ENCODE results near the gene AURKAIP1.

The AURKAIP1 gene

GRCh38 chr1:1356166-1356795 lies 18.7 kb downstream of the AURKAIP1 start:
- DNase-seq (ENCODE audit: insufficient read length, low spot score) (no peak), FAIRE-seq (no peak)
- TF ChIP-seq TAF1 (IDR thresholded peaks at IDR 0.05; ENCODE audit: low read depth, low read length) = no peak
- no peak for TF ChIP-seq POU2F2 (IDR thresholded peaks at IDR 0.05; ENCODE audit: low read depth, low read length)
- TF ChIP-seq POLR2A (IDR thresholded peaks at IDR 0.05; ENCODE audit: low read depth, low read length) = no peak
- TF ChIP-seq PAX5 (IDR thresholded peaks at IDR 0.05; ENCODE audit: insufficient read depth, low read length, severe bottlenecking) = no peak
- TF ChIP-seq POLR2AphosphoS5 (IDR thresholded peaks at IDR 0.05; ENCODE audit: low read depth, low read length) = no peak
- no peak for TF ChIP-seq SPI1 (IDR thresholded peaks at IDR 0.05; ENCODE audit: low read depth, low read length)

GRCh38 chr1:1355416-1355815 lies 19.6 kb downstream of the AURKAIP1 start:
- FAIRE-seq (no peak), DNase-seq (ENCODE audit: insufficient read length, low spot score) (no peak)

GRCh38 chr1:1354271-1355247 lies 20.4 kb downstream of the AURKAIP1 start:
- TF ChIP-seq POLR2A (IDR thresholded peaks at IDR 0.05; ENCODE audit: low read depth, low read length) = no peak
- no peak for TF ChIP-seq TAF1 (IDR thresholded peaks at IDR 0.05; ENCODE audit: low read depth, low read length)
- no peak for TF ChIP-seq POLR2AphosphoS5 (IDR thresholded peaks at IDR 0.05; ENCODE audit: low read depth, low read length)
- TF ChIP-seq POU2F2 (IDR thresholded peaks at IDR 0.05; ENCODE audit: low read depth, low read length) = no peak
- TF ChIP-seq PAX5 (IDR thresholded peaks at IDR 0.05; ENCODE audit: insufficient read depth, low read length, severe bottlenecking) = no peak
- TF ChIP-seq SPI1 (IDR thresholded peaks at IDR 0.05; ENCODE audit: low read depth, low read length) = no peak
- no peak for FAIRE-seq

More at GRCh38 chr1:1355416-1355815, 19.6 kb downstream of the AURKAIP1 start:
- TF ChIP-seq POLR2A (IDR thresholded peaks at IDR 0.05; ENCODE audit: low read depth, low read length) (no peak), SPI1 (IDR thresholded peaks at IDR 0.05; ENCODE audit: low read depth, low read length) (no peak), PAX5 (IDR thresholded peaks at IDR 0.05; ENCODE audit: insufficient read depth, low read length, severe bottlenecking) (no peak), TAF1 (IDR thresholded peaks at IDR 0.05; ENCODE audit: low read depth, low read length) (no peak), POLR2AphosphoS5 (IDR thresholded peaks at IDR 0.05; ENCODE audit: low read depth, low read length) (no peak), POU2F2 (IDR thresholded peaks at IDR 0.05; ENCODE audit: low read depth, low read length) (no peak)

GRCh38 chr1:1353389-1354151 lies 21.4 kb downstream of the AURKAIP1 start:
- no peak for FAIRE-seq
- no peak for TF ChIP-seq POU2F2 (IDR thresholded peaks at IDR 0.05; ENCODE audit: low read depth, low read length)
- no peak for TF ChIP-seq SPI1 (IDR thresholded peaks at IDR 0.05; ENCODE audit: low read depth, low read length)
- no peak for TF ChIP-seq POLR2A (IDR thresholded peaks at IDR 0.05; ENCODE audit: low read depth, low read length)
- no peak for TF ChIP-seq TAF1 (IDR thresholded peaks at IDR 0.05; ENCODE audit: low read depth, low read length)
- no peak for TF ChIP-seq PAX5 (IDR thresholded peaks at IDR 0.05; ENCODE audit: insufficient read depth, low read length, severe bottlenecking)
- TF ChIP-seq POLR2AphosphoS5 (IDR thresholded peaks at IDR 0.05; ENCODE audit: low read depth, low read length) = no peak
- DNase-seq (ENCODE audit: insufficient read length, low spot score) = no peak

More at GRCh38 chr1:1354271-1355247, 20.4 kb downstream of the AURKAIP1 start:
- DNase-seq (ENCODE audit: insufficient read length, low spot score) = no peak

- no peak for TF ChIP-seq TAF1 (IDR thresholded peaks at IDR 0.05; ENCODE audit: low read depth, low read length)
- FAIRE-seq (no peak), DNase-seq (ENCODE audit: insufficient read length, low spot score) (no peak)
These were observed 22.1 kb downstream of the AURKAIP1 start for GRCh38 chr1:1352786-1353388.

- DNase-seq (ENCODE audit: insufficient read length, low spot score) (no peak), FAIRE-seq (no peak)
- TF ChIP-seq POLR2A (IDR thresholded peaks at IDR 0.05; ENCODE audit: low read depth, low read length) (no peak), POU2F2 (IDR thresholded peaks at IDR 0.05; ENCODE audit: low read depth, low read length) (no peak), SPI1 (IDR thresholded peaks at IDR 0.05; ENCODE audit: low read depth, low read length) (no peak), PAX5 (IDR thresholded peaks at IDR 0.05; ENCODE audit: insufficient read depth, low read length, severe bottlenecking) (no peak), POLR2AphosphoS5 (IDR thresholded peaks at IDR 0.05; ENCODE audit: low read depth, low read length) (no peak), TAF1 (IDR thresholded peaks at IDR 0.05; ENCODE audit: low read depth, low read length) (no peak)
These were observed 23.2 kb downstream of the AURKAIP1 start for GRCh38 chr1:1351511-1352427.

- DNase-seq (ENCODE audit: insufficient read length, low spot score) (peak; percentile 97), FAIRE-seq (peak; percentile 82)
- TF ChIP-seq SPI1 (IDR thresholded peaks at IDR 0.05; ENCODE audit: low read depth, low read length) = no peak
- TF ChIP-seq POLR2AphosphoS5 (IDR thresholded peaks at IDR 0.05; ENCODE audit: low read depth, low read length) = peak; percentile 33; the same call in 1 of the 2 replicates
These were observed 25.6 kb downstream of the AURKAIP1 start, which contains the start of gene DVL1 for GRCh38 chr1:1349256-1350012. Gene DVL1 (minus strand): TSS chr1:1349418. CDS start chr1:1349065, 353 bp downstream.
